ENCODE results near the gene COL9A3. TPM values are rescaled to one million over a fixed set of nuclear protein-coding genes. Genes with fewer than 3 reads are reported as not detected.

COL9A3 gene
- total RNA-seq, 1 experiment from 2014 or later: 41.2 TPM

- no peaks in the 10 kb centered on the region for H3K9me2 ChIP-seq (replicated peaks; ENCODE audit: insufficient read depth, low read length)
- H3K4me1 ChIP-seq (ENCODE audit: low read length): peaks cover 34% of the 10 kb centered on the region
- no peak overlapping the region for H3K9ac ChIP-seq (ENCODE audit: low read length)
- no peaks in the 10 kb centered on the region for H3K36me3 ChIP-seq (ENCODE audit: insufficient read depth, low read length)
- H3K79me2 ChIP-seq (ENCODE audit: low read length): no peaks in the 10 kb centered on the region
- no peak overlapping the region for H3K4me2 ChIP-seq (ENCODE audit: low read depth, low read length, poor library complexity, severe bottlenecking)
- H3K9me3 ChIP-seq (ENCODE audit: low read length): no peaks in the 10 kb centered on the region
- no peak overlapping the region for H3K4me3 ChIP-seq (ENCODE audit: low read length)
- DNase-seq: no peak
- H3K27me3 ChIP-seq (ENCODE audit: low read length): no peaks in the 10 kb centered on the region
- peaks cover 5% of the 10 kb centered on the region; the same call in 1 of the 2 replicates for H4K20me1 ChIP-seq (ENCODE audit: insufficient read depth, low read depth, low read length)
- H3K27ac ChIP-seq (ENCODE audit: low read length): no peak overlapping the region
- no peak overlapping the region for H2AFZ ChIP-seq (ENCODE audit: low read length)
These were observed 4.3 kb downstream of the COL9A3 start for GRCh38 chr20:62820962-62821725.

DNA sequence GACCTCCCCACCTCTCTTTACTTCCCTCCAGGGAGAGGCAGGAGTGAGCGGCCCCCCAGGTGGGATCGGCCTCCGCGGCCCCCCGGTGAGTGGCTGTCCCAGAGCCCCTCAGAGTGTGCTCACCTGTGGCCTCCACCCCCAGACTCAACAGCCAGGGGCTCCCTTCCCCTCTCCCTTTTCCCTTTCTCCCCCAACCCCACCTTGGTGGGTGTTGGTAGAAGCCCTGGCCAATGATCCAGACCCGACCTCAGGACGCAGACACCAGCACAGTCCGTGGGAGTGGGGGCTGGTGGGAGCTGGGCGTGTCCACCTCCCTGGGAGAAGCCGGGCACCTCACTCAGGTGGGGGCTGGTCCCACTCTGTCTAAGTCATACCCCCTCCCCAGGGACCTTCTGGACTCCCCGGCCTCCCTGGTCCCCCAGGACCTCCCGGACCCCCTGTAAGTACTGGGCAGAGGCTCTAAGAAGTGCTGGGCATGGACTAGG is 4.9 kb downstream of the COL9A3 start:
- H3K36me3 ChIP-seq (ENCODE audit: insufficient read depth, low read length): no peaks in the 10 kb centered on the region
- H3K4me2 ChIP-seq (ENCODE audit: low read depth, low read length, poor library complexity, severe bottlenecking): no peak overlapping the region
- no peaks in the 10 kb centered on the region for H3K9me3 ChIP-seq (ENCODE audit: low read length)
- no peak overlapping the region for H3K9ac ChIP-seq (ENCODE audit: low read length)
- no peak overlapping the region for H3K4me3 ChIP-seq (ENCODE audit: low read length)
- 0 out of 2 replicates have a peak, but pooled peaks cover 5% of the 10 kb centered on the region for H4K20me1 ChIP-seq (ENCODE audit: insufficient read depth, low read depth, low read length)
- no peak for DNase-seq
- H3K27me3 ChIP-seq (ENCODE audit: low read length): no peaks in the 10 kb centered on the region
- H3K9me2 ChIP-seq (replicated peaks; ENCODE audit: insufficient read depth, low read length): no peaks in the 10 kb centered on the region
- no peak overlapping the region for H2AFZ ChIP-seq (ENCODE audit: low read length)
- peaks cover 40% of the 10 kb centered on the region for H3K4me1 ChIP-seq (ENCODE audit: low read length)
- no peaks in the 10 kb centered on the region for H3K79me2 ChIP-seq (ENCODE audit: low read length)
- H3K27ac ChIP-seq (ENCODE audit: low read length): no peak overlapping the region

DNA sequence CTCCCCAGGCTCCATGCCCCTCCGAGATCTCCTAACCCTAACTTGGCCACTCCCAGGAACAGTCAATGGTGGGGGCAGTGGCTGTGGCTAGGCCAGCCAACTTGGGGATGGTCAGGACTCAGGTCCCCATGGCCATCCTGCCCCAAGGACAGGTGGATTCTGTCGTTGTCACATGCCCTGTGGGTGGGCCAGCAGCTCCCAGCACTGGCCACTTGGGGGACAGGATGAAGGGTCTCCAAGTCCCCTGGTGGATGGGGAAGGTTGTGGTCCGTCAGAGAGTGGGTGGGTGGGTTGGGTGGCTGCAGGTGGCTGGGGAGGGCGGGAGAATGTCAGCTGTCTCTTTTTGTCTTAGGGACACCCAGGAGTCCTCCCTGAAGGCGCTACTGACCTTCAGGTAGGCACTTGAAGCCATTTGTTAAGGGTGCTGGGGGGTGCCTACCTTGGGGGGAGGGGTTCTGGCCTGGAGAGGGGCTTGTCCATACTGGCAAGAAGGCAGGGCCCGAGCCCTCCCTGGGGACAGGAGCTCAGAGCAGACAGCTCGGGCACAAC is 5.5 kb downstream of the COL9A3 start:
- Histone ChIP-seq H4K20me1 (ENCODE audit: insufficient read depth, low read depth, low read length) (0 out of 2 replicates have a peak, but pooled peaks cover 5% of the 10 kb centered on the region), H3K4me2 (ENCODE audit: low read depth, low read length, poor library complexity, severe bottlenecking) (no peak overlapping the region), H3K27ac (ENCODE audit: low read length) (no peak overlapping the region), H2AFZ (ENCODE audit: low read length) (no peak overlapping the region), H3K4me3 (ENCODE audit: low read length) (no peak overlapping the region), H3K9me3 (ENCODE audit: low read length) (no peaks in the 10 kb centered on the region), H3K9ac (ENCODE audit: low read length) (no peak overlapping the region), H3K36me3 (ENCODE audit: insufficient read depth, low read length) (no peaks in the 10 kb centered on the region), H3K9me2 (replicated peaks; ENCODE audit: insufficient read depth, low read length) (no peaks in the 10 kb centered on the region), H3K4me1 (ENCODE audit: low read length) (peaks cover 46% of the 10 kb centered on the region), H3K79me2 (ENCODE audit: low read length) (no peaks in the 10 kb centered on the region), H3K27me3 (ENCODE audit: low read length) (no peaks in the 10 kb centered on the region)
- DNase-seq: no peak

- no peaks in the 10 kb centered on the region for H3K9me3 ChIP-seq (ENCODE audit: low read length)
- no peaks in the 10 kb centered on the region for H3K27me3 ChIP-seq (ENCODE audit: low read length)
- 0 out of 2 replicates have a peak, but pooled peaks cover 5% of the 10 kb centered on the region for H4K20me1 ChIP-seq (ENCODE audit: insufficient read depth, low read depth, low read length)
- H3K9ac ChIP-seq (ENCODE audit: low read length): 0 out of 2 replicates have a peak overlapping the region, but pooled peaks have one; percentile 17
- H2AFZ ChIP-seq (ENCODE audit: low read length): no peak overlapping the region
- no peak overlapping the region for H3K4me2 ChIP-seq (ENCODE audit: low read depth, low read length, poor library complexity, severe bottlenecking)
- H3K36me3 ChIP-seq (ENCODE audit: insufficient read depth, low read length): no peaks in the 10 kb centered on the region
- peaks cover 53% of the 10 kb centered on the region for H3K4me1 ChIP-seq (ENCODE audit: low read length)
- H3K79me2 ChIP-seq (ENCODE audit: low read length): no peaks in the 10 kb centered on the region
- peak; percentile 96 for DNase-seq
- H3K4me3 ChIP-seq (ENCODE audit: low read length): no peak overlapping the region
- peak overlapping the region; percentile 56 for H3K27ac ChIP-seq (ENCODE audit: low read length)
- H3K9me2 ChIP-seq (replicated peaks; ENCODE audit: insufficient read depth, low read length): no peaks in the 10 kb centered on the region
These were observed 6.2 kb downstream of the COL9A3 start for GRCh38 chr20:62822788-62823651.

- H4K20me1 ChIP-seq (ENCODE audit: insufficient read depth, low read depth, low read length): 0 out of 2 replicates have a peak, but pooled peaks cover under 1% of the 10 kb centered on the region
- no peaks in the 10 kb centered on the region for H3K9me3 ChIP-seq (ENCODE audit: low read length)
- no peak for DNase-seq
- no peak overlapping the region for H3K4me3 ChIP-seq (ENCODE audit: low read length)
- H3K4me1 ChIP-seq (ENCODE audit: low read length): peaks cover 53% of the 10 kb centered on the region
- H2AFZ ChIP-seq (ENCODE audit: low read length): no peak overlapping the region
- H3K9ac ChIP-seq (ENCODE audit: low read length): peak overlapping the region; percentile 29; the same call in 1 of the 2 replicates
- peak overlapping the region; percentile 40 for H3K4me2 ChIP-seq (ENCODE audit: low read depth, low read length, poor library complexity, severe bottlenecking)
- H3K79me2 ChIP-seq (ENCODE audit: low read length): no peaks in the 10 kb centered on the region
- no peaks in the 10 kb centered on the region for H3K36me3 ChIP-seq (ENCODE audit: insufficient read depth, low read length)
- H3K27ac ChIP-seq (ENCODE audit: low read length): peak overlapping the region; percentile 58
- no peaks in the 10 kb centered on the region for H3K27me3 ChIP-seq (ENCODE audit: low read length)
- no peaks in the 10 kb centered on the region for H3K9me2 ChIP-seq (replicated peaks; ENCODE audit: insufficient read depth, low read length)
These were observed 7.0 kb downstream of the COL9A3 start for GRCh38 chr20:62823688-62824475.

DNA sequence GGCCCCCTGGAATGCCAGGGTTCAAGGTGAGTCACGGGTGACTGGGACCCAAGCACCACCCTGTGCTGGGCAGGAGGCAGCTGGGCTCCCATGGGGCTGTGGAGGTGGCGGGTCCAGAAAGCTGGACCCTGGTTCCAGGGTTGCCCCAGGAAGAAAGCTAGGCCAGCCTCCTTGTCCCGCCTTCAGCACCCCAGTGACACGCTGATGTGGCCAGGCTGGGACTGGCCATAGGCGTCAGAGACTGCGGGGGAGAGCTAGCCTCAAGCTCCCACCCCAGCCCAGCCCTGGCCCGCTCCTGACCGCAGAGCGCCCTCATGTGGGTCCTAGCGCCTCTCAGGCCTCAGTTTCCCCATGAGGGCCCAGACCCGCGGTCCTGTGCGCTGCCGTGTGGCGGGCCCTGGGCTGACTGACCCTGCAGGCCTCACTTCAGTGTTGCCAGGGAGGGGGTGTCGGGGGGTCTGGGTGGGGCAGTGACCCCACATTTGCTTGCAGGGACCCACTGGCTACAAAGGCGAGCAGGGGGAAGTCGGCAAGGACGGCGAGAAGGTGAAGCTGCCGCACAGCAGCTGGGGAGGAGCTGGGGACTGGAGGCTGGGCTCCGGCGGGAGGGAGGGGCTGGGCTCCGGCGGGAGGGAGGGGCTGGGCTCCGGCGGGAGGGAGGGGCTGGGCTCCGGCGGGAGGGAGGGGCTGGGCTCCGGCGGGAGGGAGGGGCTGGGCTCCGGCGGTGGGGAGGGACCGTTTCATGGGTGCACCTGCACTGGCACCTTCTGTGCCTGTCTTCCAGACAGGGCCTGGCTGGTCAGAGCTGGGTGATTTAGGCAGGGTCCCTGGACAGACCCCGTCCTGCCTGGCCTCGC is 7.9 kb downstream of the COL9A3 start:
- no peak overlapping the region for H2AFZ ChIP-seq (ENCODE audit: low read length)
- no peaks in the 10 kb centered on the region for H3K9me3 ChIP-seq (ENCODE audit: low read length)
- peak overlapping the region; percentile 81 for H3K9ac ChIP-seq (ENCODE audit: low read length)
- H4K20me1 ChIP-seq (ENCODE audit: insufficient read depth, low read depth, low read length): no peaks in the 10 kb centered on the region
- H3K27ac ChIP-seq (ENCODE audit: low read length): peak overlapping the region; percentile 97
- peak overlapping the region; percentile 53; the same call in 1 of the 2 replicates for H3K4me3 ChIP-seq (ENCODE audit: low read length)
- H3K27me3 ChIP-seq (ENCODE audit: low read length): no peaks in the 10 kb centered on the region
- no peaks in the 10 kb centered on the region for H3K9me2 ChIP-seq (replicated peaks; ENCODE audit: insufficient read depth, low read length)
- H3K36me3 ChIP-seq (ENCODE audit: insufficient read depth, low read length): no peaks in the 10 kb centered on the region
- H3K79me2 ChIP-seq (ENCODE audit: low read length): no peaks in the 10 kb centered on the region
- peak; percentile 87 for DNase-seq
- peaks cover 62% of the 10 kb centered on the region for H3K4me1 ChIP-seq (ENCODE audit: low read length)
- H3K4me2 ChIP-seq (ENCODE audit: low read depth, low read length, poor library complexity, severe bottlenecking): peak overlapping the region; percentile 77

DNA sequence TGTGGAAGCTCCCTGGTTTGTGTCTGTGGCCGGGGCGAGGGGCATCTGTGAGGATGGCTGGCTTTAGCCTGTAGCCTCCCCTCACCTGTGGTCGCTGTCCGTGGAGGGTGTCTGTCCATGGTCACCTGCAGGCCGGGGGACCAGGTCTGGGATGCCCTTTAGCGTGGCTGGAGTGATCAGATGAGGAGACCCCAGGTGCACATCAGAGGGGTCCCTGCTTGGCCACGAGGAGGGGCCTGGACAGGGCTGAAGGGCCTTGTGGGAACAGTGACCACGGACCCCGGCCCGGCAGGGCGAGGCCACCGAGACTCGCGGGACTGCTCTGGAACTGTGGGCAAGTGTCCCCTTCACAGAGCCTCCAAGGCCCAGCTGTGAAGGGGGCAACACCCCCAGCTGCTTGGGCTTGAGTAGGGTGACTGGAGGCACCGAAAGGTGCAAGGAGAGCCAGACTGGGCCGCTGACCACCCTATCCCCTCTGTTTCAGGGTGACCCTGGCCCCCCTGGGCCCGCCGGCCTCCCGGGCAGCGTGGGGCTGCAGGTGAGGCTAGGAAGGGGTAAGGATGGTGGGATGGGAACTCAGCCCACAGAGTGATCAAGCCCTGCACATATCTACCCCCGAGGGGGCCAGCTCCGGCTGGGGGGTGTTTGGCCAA is 8.6 kb downstream of the COL9A3 start:
- Histone ChIP-seq H4K20me1 (ENCODE audit: insufficient read depth, low read depth, low read length) (no peaks in the 10 kb centered on the region), H3K9ac (ENCODE audit: low read length) (peak overlapping the region; percentile 81), H3K36me3 (ENCODE audit: insufficient read depth, low read length) (no peaks in the 10 kb centered on the region), H2AFZ (ENCODE audit: low read length) (no peak overlapping the region), H3K27me3 (ENCODE audit: low read length) (no peaks in the 10 kb centered on the region), H3K4me3 (ENCODE audit: low read length) (peak overlapping the region; percentile 53), H3K9me3 (ENCODE audit: low read length) (no peaks in the 10 kb centered on the region), H3K27ac (ENCODE audit: low read length) (peak overlapping the region; percentile 97), H3K4me2 (ENCODE audit: low read depth, low read length, poor library complexity, severe bottlenecking) (peak overlapping the region; percentile 77), H3K4me1 (ENCODE audit: low read length) (peaks cover 69% of the 10 kb centered on the region), H3K9me2 (replicated peaks; ENCODE audit: insufficient read depth, low read length) (no peaks in the 10 kb centered on the region), H3K79me2 (ENCODE audit: low read length) (no peaks in the 10 kb centered on the region)
- DNase-seq: no peak
